Kidney (tissue), 14 donors: ENCODE measurements around the gene ETF1. TPM values are rescaled to one million over a fixed set of nuclear protein-coding genes. Genes with fewer than 3 reads are reported as not detected.

Experiments used
- DNase-seq, 5 donors: peaks; one replicate each; pipeline ENCODE4 v3.0.0-alpha.2; 2013 to 2020
- FAIRE-seq: peaks from 2 replicates; lab custom pipeline; 2012; peaks lifted over from hg19 to GRCh38; lab: Jason Lieb, UNC
- H3K27ac ChIP-seq, 2 donors: one replicate each; pipeline ENCODE4 v1.7.0; 2013; ENCODE audit warnings: low read depth in 2 of 2, low read length in 2 of 2, inconsistent platforms in 1 of 2
- H3K27me3 ChIP-seq: one replicate; pipeline ENCODE4 v1.7.1; 2013; ENCODE audit warnings: low read length, inconsistent platforms; ENCODE audit not compliant: control insufficient read depth, insufficient read depth
- H3K36me3 ChIP-seq, 3 donors: one replicate each; pipeline versions ENCODE4 v1.7.0 to v1.7.1; 2013; ENCODE audit warnings: low read length in 3 of 3, control low read depth in 1 of 3, inconsistent platforms in 1 of 3; ENCODE audit not compliant: insufficient read depth in 3 of 3, control insufficient read depth in 2 of 3
- H3K4me1 ChIP-seq, 3 donors: one replicate each; pipeline versions ENCODE4 v1.7.0 to v1.7.1; 2013; ENCODE audit warnings: low read length in 3 of 3, inconsistent platforms in 1 of 3, low read depth in 1 of 3; ENCODE audit not compliant: control insufficient read depth in 2 of 3, insufficient read depth in 2 of 3
- H3K4me3 ChIP-seq, 3 donors: one replicate each; pipeline versions ENCODE4 v1.7.0 to v1.8.1; 2013; ENCODE audit warnings: low read length in 3 of 3, control low read depth in 1 of 3, inconsistent platforms in 1 of 3
- H3K9ac ChIP-seq, 3 donors: one replicate each; pipeline versions ENCODE4 v1.7.0 to v1.7.1; 2013; ENCODE audit warnings: low read length in 3 of 3, control low read depth in 1 of 3, inconsistent platforms in 1 of 3
- H3K9me3 ChIP-seq, 3 donors: one replicate each; pipeline versions ENCODE4 v1.7.0 to v1.7.1; 2013; ENCODE audit warnings: low read length in 3 of 3, control low read depth in 1 of 3, inconsistent platforms in 1 of 3; ENCODE audit not compliant: control insufficient read depth in 2 of 3, insufficient read depth in 1 of 3
- CTCF ChIP-seq: IDR thresholded peaks from 3 replicates; pipeline ENCODE4 v1.5.1; 2012; ENCODE audit warnings: mild to moderate bottlenecking, moderate library complexity, borderline replicate concordance; ENCODE audit not compliant: insufficient read depth; ENCODE audit errors: extremely low read depth
- intact Hi-C: fragments of 100-400 bp; cut with DNase I; formaldehyde crosslinking; loops from one replicate; pipeline ENCODE4 v1.11.1; 2022
- polyA plus RNA-seq: library from polyadenylated mRNA; stranded (reverse); fragments of 350-450 nt; fragmentation: Illumina TruSeq; extraction: RNeasy Lipid Tissue Mini Kit (QIAGEN cat#74804); gene quantifications from one replicate; pipeline ENCODE4 v1.2.3, GENCODE V29; 2014; ENCODE audit warnings: low read depth, low replicate concordance; ENCODE audit not compliant: insufficient read depth
- total RNA-seq: library from RNA; stranded (reverse); fragmentation: NEBNext Ultra II Directional; extraction: Animal tissue kit (Norgen Biotek cat#: 25700); gene quantifications from one replicate; pipeline ENCODE4 v1.2.1, GENCODE V29; 2021
- donor health status: control.
- donor health status: control.
- donor health status: control.
- donor health status: control.
- donor health status: control.
- donor health status: DM: yes; HTN: yes; CAD: no.
- donor health status: Normal renal cell carcinoma (clear cell type).

ETF1 gene
- total and polyA plus RNA-seq, 2 donors from 2014 or later, result 37.5 to 85.6 TPM

GRCh38 chr5:138503487-138504270 lies 39.4 kb downstream of the ETF1 start:
- peak; percentile 76 for TF ChIP-seq CTCF
- no peaks in the 10 kb centered on the region for H3K27me3 ChIP-seq
- no peaks in the 10 kb centered on the region for H3K9me3 ChIP-seq
- no peak overlapping the region for H3K27ac ChIP-seq
- H3K36me3 ChIP-seq, result peaks cover 0 to 9% (median 6%) of the 10 kb centered on the region in 3 donors
- FAIRE-seq, result no peak
- peak in 3 of 5 donors; percentile 41 to 80 (median 75) for DNase-seq
- intact Hi-C loops, result loop anchor here (5.0 kb wide), 1 partner anchor 51 kb away; no protein-coding TSS in a partner anchor
- H3K4me3 ChIP-seq, result no peak overlapping the region
- no peaks in the 10 kb centered on the region for H3K4me1 ChIP-seq
- H3K9ac ChIP-seq, result no peak overlapping the region

- intact Hi-C loops, result loop anchor here (5.0 kb wide), 1 partner anchor 50 kb away; no protein-coding TSS in a partner anchor
- no peaks in the 10 kb centered on the region for H3K27me3 ChIP-seq
- TF ChIP-seq CTCF, result no peak
- FAIRE-seq (no peak), DNase-seq (no peak)
- H3K36me3 ChIP-seq, result peaks cover 0 to 2% (median 2%) of the 10 kb centered on the region in 3 donors
- H3K27ac ChIP-seq, result no peak overlapping the region
- H3K9me3 ChIP-seq, result no peaks in the 10 kb centered on the region
- no peak overlapping the region for H3K9ac ChIP-seq
- H3K4me3 ChIP-seq, result no peak overlapping the region
- no peaks in the 10 kb centered on the region for H3K4me1 ChIP-seq
These were observed 40.5 kb downstream of the ETF1 start for GRCh38 chr5:138502521-138502920.

- Histone ChIP-seq H3K4me1 (no peaks in the 10 kb centered on the region), H3K36me3 (no peaks in the 10 kb centered on the region), H3K27me3 (no peaks in the 10 kb centered on the region), H3K9me3 (no peaks in the 10 kb centered on the region), H3K4me3 (no peak overlapping the region), H3K27ac (no peak overlapping the region), H3K9ac (no peak overlapping the region)
- no peak for TF ChIP-seq CTCF
- FAIRE-seq, result no peak
- DNase-seq, result no peak
- intact Hi-C loops, result loop anchor here (5.0 kb wide), 1 partner anchor 50 kb away; no protein-coding TSS in a partner anchor
These were observed 40.9 kb downstream of the ETF1 start for GRCh38 chr5:138502121-138502520.
